Naive thymus-derived CD4-positive, alpha-beta T cell (primary cell): ENCODE data around the gene NRG3. TPM values are rescaled to one million over a fixed set of nuclear protein-coding genes. Genes with fewer than 3 reads are reported as not detected.

Experiments used
- ATAC-seq: fragments of 150-1000 bp; cut with Tn5 transposase; 2 replicates; pipeline ENCODE4 v1.10.0; 2021; ENCODE audit warnings: mild to moderate bottlenecking, moderate library complexity
- CTCF ChIA-PET: fragments of 350-600 bp; sonication (Branson Sonifier 250); formaldehyde crosslinking; loops from one replicate; lab custom pipeline; 2021; ENCODE audit warnings: antibody characterized with exemption; lab: Charles Lee
- POLR2A ChIA-PET: fragments of 350-600 bp; sonication (Branson Sonifier 250); formaldehyde crosslinking; loops from one replicate; lab custom pipeline; 2021; ENCODE audit warnings: antibody characterized with exemption, inconsistent platforms; lab: Charles Lee
- DNase-seq, 9 donors: peaks; one replicate each; pipeline versions ENCODE4 v3.0.0 to v3.0.0-alpha.2; 2020 to 2022; ENCODE audit warnings: mixed read lengths in 1 of 9
- H3K27ac ChIP-seq: one replicate; pipeline ENCODE4 v1.7.0; 2013; ENCODE audit warnings: mild to moderate bottlenecking, low read depth, low read length, moderate library complexity
- H3K27me3 ChIP-seq, 2 donors: one replicate each; pipeline ENCODE4 v1.7.0; 2013; ENCODE audit warnings: low read length in 2 of 2, mild to moderate bottlenecking in 2 of 2, moderate library complexity in 2 of 2; ENCODE audit not compliant: control insufficient read depth in 2 of 2, insufficient read depth in 2 of 2
- H3K36me3 ChIP-seq, 3 experiments: 1 replicate in 2 of 3; 2 replicates in 1 of 3; pipeline ENCODE4 v1.7.0; 2013; ENCODE audit warnings: low read length in 3 of 3, mild to moderate bottlenecking in 3 of 3, moderate library complexity in 1 of 3; ENCODE audit not compliant: insufficient read depth in 3 of 3, control insufficient read depth in 2 of 3
- H3K4me1 ChIP-seq, 2 donors: one replicate each; pipeline ENCODE4 v1.7.0; 2013; ENCODE audit warnings: low read length in 2 of 2, mild to moderate bottlenecking in 2 of 2, moderate library complexity in 1 of 2; ENCODE audit not compliant: control insufficient read depth in 2 of 2, insufficient read depth in 2 of 2
- H3K4me3 ChIP-seq: 2 replicates; pipeline ENCODE4 v1.7.0; 2013; ENCODE audit warnings: mild to moderate bottlenecking, low read length
- H3K9me3 ChIP-seq, 3 experiments: 1 replicate in 2 of 3; 2 replicates in 1 of 3; pipeline ENCODE4 v1.7.0; 2013; ENCODE audit warnings: low read length in 3 of 3; ENCODE audit not compliant: control insufficient read depth in 2 of 3
- H3K27ac Mint-ChIP-seq, 9 donors: one replicate each; pipeline ENCODE4 v1.8.0; 2020 to 2022; ENCODE audit warnings: mixed read lengths in 9 of 9, mild to moderate bottlenecking in 8 of 9, moderate library complexity in 5 of 9, inconsistent platforms in 2 of 9
- H3K27me3 Mint-ChIP-seq, 5 donors: one replicate each; pipeline ENCODE4 v1.8.0; 2021 to 2022; ENCODE audit warnings: mixed read lengths in 5 of 5, mild to moderate bottlenecking in 1 of 5
- H3K36me3 Mint-ChIP-seq, 5 donors: one replicate each; pipeline ENCODE4 v1.8.0; 2020 to 2022; ENCODE audit warnings: mixed read lengths in 5 of 5, mild to moderate bottlenecking in 3 of 5, inconsistent platforms in 1 of 5
- H3K4me1 Mint-ChIP-seq, 7 donors: one replicate each; pipeline ENCODE4 v1.8.0; 2020 to 2022; ENCODE audit warnings: mixed read lengths in 7 of 7, mild to moderate bottlenecking in 3 of 7, inconsistent platforms in 1 of 7
- H3K4me3 Mint-ChIP-seq, 10 donors: one replicate each; pipeline ENCODE4 v1.8.0; 2020 to 2022; ENCODE audit warnings: mild to moderate bottlenecking in 10 of 10, mixed read lengths in 10 of 10, moderate library complexity in 6 of 10, inconsistent platforms in 2 of 10
- H3K9me3 Mint-ChIP-seq, 11 donors: one replicate each; pipeline ENCODE4 v1.8.0; 2020 to 2022; ENCODE audit warnings: mixed read lengths in 11 of 11, mild to moderate bottlenecking in 4 of 11, inconsistent platforms in 1 of 11, moderate library complexity in 1 of 11
- intact Hi-C, 2 donors: fragments of 100-400 bp; cut with micrococcal nuclease; formaldehyde crosslinking; loops; one replicate each; pipeline ENCODE4 v1.15.1; 2023
- polyA plus RNA-seq, 2 donors: library from polyadenylated mRNA; unstranded; fragments of 300-500 nt; fragmentation: Illumina TruSeq; gene quantifications; one replicate each; pipeline ENCODE4 v1.2.3, GENCODE V29; 2021
- total RNA-seq, 6 experiments: library from RNA in 5 of 6; stranded (reverse) in 5 of 6; gene quantifications; 1 replicate in 5 of 6; 2 replicates in 1 of 6; pipeline ENCODE4 v1.2.3 and lab custom pipeline; 2021 to 2026

Gene NRG3
- total and polyA plus RNA-seq, 7 experiments from 2014 or later: not detected

- Histone ChIP-seq H3K27me3 (no peaks in the 10 kb centered on the region), H3K4me1 (no peaks in the 10 kb centered on the region), H3K27ac (no peak overlapping the region), H3K4me3 (no peak overlapping the region), H3K36me3 (no peaks in the 10 kb centered on the region), H3K9me3 (peaks cover 0 to 4% (median 0%) of the 10 kb centered on the region in 3 experiments)
- no peaks in the 10 kb centered on the region for H3K27me3 Mint-ChIP-seq
- H3K36me3 Mint-ChIP-seq: no peaks in the 10 kb centered on the region
- no peak overlapping the region for H3K4me3 Mint-ChIP-seq
- H3K9me3 Mint-ChIP-seq: peaks cover 0 to 7% (median 2%) of the 10 kb centered on the region in 11 donors
- no peak overlapping the region for H3K27ac Mint-ChIP-seq
- H3K4me1 Mint-ChIP-seq: no peaks in the 10 kb centered on the region
- ChIA-PET CTCF (no interaction called here), POLR2A (no interaction called here)
- no peak for ATAC-seq
- DNase-seq: no peak
- intact Hi-C loops: no loop called here
These were observed 516.1 kb downstream of the NRG3 start for GRCh38 chr10:82390866-82391658.

- no peaks in the 10 kb centered on the region for H3K27me3 Mint-ChIP-seq
- Histone ChIP-seq H3K4me3 (no peak overlapping the region), H3K4me1 (no peaks in the 10 kb centered on the region), H3K27ac (no peak overlapping the region), H3K36me3 (no peaks in the 10 kb centered on the region), H3K9me3 (peaks cover 0 to 4% (median 0%) of the 10 kb centered on the region in 3 experiments), H3K27me3 (no peaks in the 10 kb centered on the region)
- no peak for ATAC-seq
- ChIA-PET POLR2A (no interaction called here), CTCF (no interaction called here)
- H3K4me1 Mint-ChIP-seq: no peaks in the 10 kb centered on the region
- H3K9me3 Mint-ChIP-seq: peaks cover 0 to 11% (median 2%) of the 10 kb centered on the region in 11 donors
- intact Hi-C loops: no loop called here
- no peaks in the 10 kb centered on the region for H3K36me3 Mint-ChIP-seq
- no peak overlapping the region for H3K4me3 Mint-ChIP-seq
- no peak overlapping the region for H3K27ac Mint-ChIP-seq
- no peak for DNase-seq
These were observed 517.0 kb downstream of the NRG3 start for GRCh38 chr10:82391971-82392370.

- Mint-ChIP-seq H3K27me3 (no peaks in the 10 kb centered on the region), H3K4me1 (no peaks in the 10 kb centered on the region), H3K36me3 (no peaks in the 10 kb centered on the region), H3K27ac (no peak overlapping the region), H3K9me3 (peaks cover 0 to 11% (median 2%) of the 10 kb centered on the region in 11 donors), H3K4me3 (no peak overlapping the region)
- no peak for ATAC-seq
- ChIA-PET POLR2A (no interaction called here), CTCF (no interaction called here)
- H3K9me3 ChIP-seq: peaks cover 0 to 4% (median 0%) of the 10 kb centered on the region in 3 experiments
- H3K36me3 ChIP-seq: no peaks in the 10 kb centered on the region
- H3K4me1 ChIP-seq: no peaks in the 10 kb centered on the region
- intact Hi-C loops: no loop called here
- no peak for DNase-seq
- no peak overlapping the region for H3K27ac ChIP-seq
- H3K27me3 ChIP-seq: no peaks in the 10 kb centered on the region
- H3K4me3 ChIP-seq: no peak overlapping the region
These were observed 517.5 kb downstream of the NRG3 start for GRCh38 chr10:82392533-82392932.

- Mint-ChIP-seq H3K4me3 (no peak overlapping the region), H3K36me3 (no peaks in the 10 kb centered on the region), H3K27me3 (no peaks in the 10 kb centered on the region), H3K9me3 (peaks cover 0 to 16% (median 4%) of the 10 kb centered on the region in 11 donors), H3K4me1 (no peaks in the 10 kb centered on the region), H3K27ac (no peak overlapping the region)
- ChIA-PET CTCF (no interaction called here), POLR2A (no interaction called here)
- no peak for DNase-seq
- no peak overlapping the region for H3K4me3 ChIP-seq
- H3K27me3 ChIP-seq: no peaks in the 10 kb centered on the region
- intact Hi-C loops: no loop called here
- H3K9me3 ChIP-seq: peaks cover 0 to 4% (median 0%) of the 10 kb centered on the region in 3 experiments
- H3K36me3 ChIP-seq: no peaks in the 10 kb centered on the region
- no peaks in the 10 kb centered on the region for H3K4me1 ChIP-seq
- no peak for ATAC-seq
- H3K27ac ChIP-seq: no peak overlapping the region
These were observed 519.1 kb downstream of the NRG3 start for GRCh38 chr10:82394122-82394521.

- Histone ChIP-seq H3K9me3 (peaks cover 0 to 4% (median 0%) of the 10 kb centered on the region in 3 experiments), H3K4me3 (no peak overlapping the region), H3K36me3 (no peaks in the 10 kb centered on the region), H3K27ac (no peak overlapping the region), H3K4me1 (no peaks in the 10 kb centered on the region), H3K27me3 (no peaks in the 10 kb centered on the region)
- no peak overlapping the region for H3K4me3 Mint-ChIP-seq
- ChIA-PET CTCF (no interaction called here), POLR2A (no interaction called here)
- no peak for DNase-seq
- ATAC-seq: no peak
- no peaks in the 10 kb centered on the region for H3K27me3 Mint-ChIP-seq
- intact Hi-C loops: no loop called here
- no peak overlapping the region for H3K27ac Mint-ChIP-seq
- H3K36me3 Mint-ChIP-seq: no peaks in the 10 kb centered on the region
- no peaks in the 10 kb centered on the region for H3K4me1 Mint-ChIP-seq
- peaks cover 0 to 16% (median 4%) of the 10 kb centered on the region in 11 donors for H3K9me3 Mint-ChIP-seq
These were observed 520.0 kb downstream of the NRG3 start for GRCh38 chr10:82394987-82395386.

GRCh38 chr10:82396886-82397285, 521.9 kb downstream of the NRG3 start:
- intact Hi-C loops: no loop called here
- Mint-ChIP-seq H3K4me1 (no peaks in the 10 kb centered on the region), H3K4me3 (no peak overlapping the region), H3K36me3 (no peaks in the 10 kb centered on the region), H3K27ac (no peak overlapping the region), H3K9me3 (peaks cover 0 to 10% (median 3%) of the 10 kb centered on the region in 11 donors), H3K27me3 (no peaks in the 10 kb centered on the region)
- Histone ChIP-seq H3K36me3 (no peaks in the 10 kb centered on the region), H3K9me3 (no peaks in the 10 kb centered on the region), H3K4me1 (no peaks in the 10 kb centered on the region), H3K27ac (no peak overlapping the region), H3K27me3 (no peaks in the 10 kb centered on the region), H3K4me3 (no peak overlapping the region)
- no peak for DNase-seq
- no peak for ATAC-seq
- ChIA-PET POLR2A (no interaction called here), CTCF (no interaction called here)

- Mint-ChIP-seq H3K27ac (no peak overlapping the region), H3K36me3 (no peaks in the 10 kb centered on the region), H3K9me3 (peaks cover 0 to 10% (median 3%) of the 10 kb centered on the region in 11 donors), H3K27me3 (no peaks in the 10 kb centered on the region), H3K4me1 (no peaks in the 10 kb centered on the region), H3K4me3 (no peak overlapping the region)
- ChIA-PET CTCF (no interaction called here), POLR2A (no interaction called here)
- Histone ChIP-seq H3K4me3 (no peak overlapping the region), H3K27me3 (no peaks in the 10 kb centered on the region), H3K4me1 (no peaks in the 10 kb centered on the region), H3K27ac (no peak overlapping the region), H3K9me3 (no peaks in the 10 kb centered on the region), H3K36me3 (no peaks in the 10 kb centered on the region)
- intact Hi-C loops: no loop called here
- DNase-seq (no peak), ATAC-seq (no peak)
These were observed 522.9 kb downstream of the NRG3 start for GRCh38 chr10:82397854-82398253.
